ENCODE results near the gene AP5S1. TPM values are rescaled to one million over a fixed set of nuclear protein-coding genes. Genes with fewer than 3 reads are reported as not detected.

Gene AP5S1
- total and polyA plus RNA-seq, 9 of the 15 experiments (the other 6 are each of a cell fraction or from before 2014, with no cell fraction given), result 2.6 to 8.8 (median 4.4) TPM

GRCh38 chr20:3863317-3863716 lies 43.0 kb downstream of the AP5S1 start (continued):
- TF ChIP-seq FOXP4 (CRISPR knock-in tag; IDR thresholded peaks at IDR 0.05; ENCODE audit: borderline replicate concordance) (no peak), KAT8 (IDR thresholded peaks at IDR 0.05; ENCODE audit: low read depth) (no peak), PRDM10 (IDR thresholded peaks at IDR 0.05; ENCODE audit: partially characterized antibody) (no peak), MYNN (IDR thresholded peaks at IDR 0.05) (no peak), MYNN (CRISPR knock-in tag; IDR thresholded peaks at IDR 0.05) (no peak), SNIP1 (IDR thresholded peaks at IDR 0.05; ENCODE audit: low read depth) (no peak), CBX1 (IDR thresholded peaks at IDR 0.05; ENCODE audit: low read depth) (no peak), ZZZ3 (IDR thresholded peaks at IDR 0.05) (no peak), ZNF217 (CRISPR knock-in tag; IDR thresholded peaks at IDR 0.05) (no peak), MCM5 (IDR thresholded peaks at IDR 0.05; ENCODE audit: low read depth) (no peak), MIER1 (IDR thresholded peaks at IDR 0.05; ENCODE audit: low read depth) (no peak)
- TF ChIP-seq, protein P1, sequence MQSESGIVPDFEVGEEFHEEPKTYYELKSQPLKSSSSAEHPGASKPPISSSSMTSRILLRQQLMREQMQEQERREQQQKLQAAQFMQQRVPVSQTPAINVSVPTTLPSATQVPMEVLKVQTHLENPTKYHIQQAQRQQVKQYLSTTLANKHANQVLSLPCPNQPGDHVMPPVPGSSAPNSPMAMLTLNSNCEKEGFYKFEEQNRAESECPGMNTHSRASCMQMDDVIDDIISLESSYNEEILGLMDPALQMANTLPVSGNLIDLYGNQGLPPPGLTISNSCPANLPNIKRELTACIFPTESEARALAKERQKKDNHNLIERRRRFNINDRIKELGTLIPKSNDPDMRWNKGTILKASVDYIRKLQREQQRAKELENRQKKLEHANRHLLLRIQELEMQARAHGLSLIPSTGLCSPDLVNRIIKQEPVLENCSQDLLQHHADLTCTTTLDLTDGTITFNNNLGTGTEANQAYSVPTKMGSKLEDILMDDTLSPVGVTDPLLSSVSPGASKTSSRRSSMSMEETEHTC (IDR thresholded peaks at IDR 0.05), result no peak

All from K562 (cell line).